Keratinocyte (primary cell): ENCODE data around the gene RERE. TPM values are rescaled to one million over a fixed set of nuclear protein-coding genes. Genes with fewer than 3 reads are reported as not detected.

ENCODE experiments used
- DNase-seq: peaks from one replicate; pipeline ENCODE4 v3.0.0-alpha.2; 2011; ENCODE audit warnings: low read depth, missing footprints, low spot score
- FAIRE-seq: peaks from 2 replicates; lab custom pipeline; 2011; peaks lifted over from hg19 to GRCh38; lab: Jason Lieb, UNC
- H2AFZ ChIP-seq: 2 replicates; pipeline ENCODE4 v1.6.0; 2012; ENCODE audit warnings: low read length, control low read depth, inconsistent platforms; ENCODE audit not compliant: control insufficient read depth
- H3K27ac ChIP-seq: 2 replicates; pipeline ENCODE4 v1.5.1; 2011; ENCODE audit warnings: low read length; ENCODE audit not compliant: control insufficient read depth, insufficient read depth
- H3K27me3 ChIP-seq: 3 replicates; pipeline ENCODE4 v1.6.0; 2011; ENCODE audit warnings: low read length; ENCODE audit not compliant: control insufficient read depth, insufficient read depth; ENCODE audit errors: extremely low read depth
- H3K36me3 ChIP-seq, 2 experiments: 2 replicates in 1 of 2; 3 replicates in 1 of 2; pipeline ENCODE4 v1.5.1; 2011; ENCODE audit warnings: low read length in 2 of 2, mild to moderate bottlenecking in 1 of 2; ENCODE audit not compliant: control insufficient read depth in 2 of 2, insufficient read depth in 2 of 2; ENCODE audit errors: extremely low read depth in 1 of 2
- H3K4me1 ChIP-seq: 3 replicates; pipeline ENCODE4 v1.5.1; 2011; ENCODE audit warnings: low read length; ENCODE audit not compliant: control insufficient read depth, insufficient read depth; ENCODE audit errors: extremely low read depth
- H3K4me2 ChIP-seq: 3 replicates; pipeline ENCODE4 v1.6.0; 2011; ENCODE audit warnings: low read depth, low read length; ENCODE audit not compliant: control insufficient read depth, insufficient read depth; ENCODE audit errors: extremely low read depth
- H3K4me3 ChIP-seq, 3 experiments: fragments of 200-600 bp in 1 of 3; sonication (generic) in 1 of 3; 2 replicates in 2 of 3; 3 replicates in 1 of 3; pipeline ENCODE4 v1.5.1; 2011 to 2016; ENCODE audit warnings: low read length in 3 of 3, mild to moderate bottlenecking in 3 of 3, control low read depth in 2 of 3, inconsistent platforms in 1 of 3, low read depth in 1 of 3, mixed read lengths in 1 of 3, mixed run types in 1 of 3, moderate library complexity in 1 of 3; ENCODE audit not compliant: control insufficient read depth in 2 of 3, insufficient read depth in 2 of 3; ENCODE audit errors: extremely low read depth in 1 of 3
- H3K79me2 ChIP-seq: 2 replicates; pipeline ENCODE4 v1.6.0; 2012; ENCODE audit warnings: low read length; ENCODE audit not compliant: control insufficient read depth, insufficient read depth
- H3K9ac ChIP-seq: 3 replicates; pipeline ENCODE4 v1.6.0; 2011; ENCODE audit warnings: low read length; ENCODE audit not compliant: control insufficient read depth, insufficient read depth; ENCODE audit errors: extremely low read depth
- H3K9me1 ChIP-seq: 3 replicates; pipeline ENCODE4 v1.6.0; 2011; ENCODE audit warnings: low read length; ENCODE audit not compliant: control insufficient read depth, insufficient read depth; ENCODE audit errors: extremely low read depth
- H3K9me3 ChIP-seq: 2 replicates; pipeline ENCODE4 v1.5.1; 2012; ENCODE audit warnings: low read depth, low read length; ENCODE audit not compliant: control insufficient read depth
- H4K20me1 ChIP-seq: 3 replicates; pipeline ENCODE4 v1.6.0; 2011; ENCODE audit warnings: low read length; ENCODE audit not compliant: control insufficient read depth, insufficient read depth; ENCODE audit errors: extremely low read depth
- EZH2 ChIP-seq: IDR thresholded peaks from one replicate; pipeline ENCODE4 v1.6.1; 2012; ENCODE audit warnings: inconsistent platforms, mild to moderate bottlenecking, low read length, moderate library complexity
- dilution Hi-C: fragments of 300-500 bp; cut with MboI; formaldehyde crosslinking; loops from one replicate; pipeline ENCODE4 v1.7.0; 2020; ENCODE audit warnings: low sequenced_read_pairs; ENCODE audit not compliant: extremely low pct_ligation_motif_present
- polyA plus RNA-seq, 5 experiments: library from polyadenylated mRNA; depleted of rRNA in 3 of 5; stranded (reverse) in 3 of 5; stranded (forward) in 1 of 5; unstranded in 1 of 5; fragments of >200 nt; gene quantifications; 1 replicate in 1 of 5; 2 replicates in 3 of 5; 3 replicates in 1 of 5; pipeline versions ENCODE4 v1.2.1 to v1.2.3, GENCODE V29; 2011 to 2012; ENCODE audit warnings: missing spikeins in 2 of 5, low read depth in 1 of 5, low replicate concordance in 1 of 5
- TF ChIP-seq, protein P1 (sequence below), 3 experiments: IDR thresholded peaks in 1 of 3; conservative IDR thresholded peaks in 1 of 3; optimal IDR thresholded peaks in 1 of 3; 2 replicates in 2 of 3; 3 replicates in 1 of 3; pipeline versions ENCODE3 to v1.5.1; 2011; ENCODE audit warnings: low read length in 3 of 3, mild to moderate bottlenecking in 3 of 3, moderate library complexity in 2 of 3, control low read depth in 1 of 3, inconsistent platforms in 1 of 3; ENCODE audit not compliant: insufficient read depth in 2 of 3; ENCODE audit errors: extremely low read depth in 1 of 3

RERE gene
- polyA plus RNA-seq, 1 donor (not counting 4 experiments of a cell fraction or from before 2014, with no cell fraction given): 3.8 TPM

DNA sequence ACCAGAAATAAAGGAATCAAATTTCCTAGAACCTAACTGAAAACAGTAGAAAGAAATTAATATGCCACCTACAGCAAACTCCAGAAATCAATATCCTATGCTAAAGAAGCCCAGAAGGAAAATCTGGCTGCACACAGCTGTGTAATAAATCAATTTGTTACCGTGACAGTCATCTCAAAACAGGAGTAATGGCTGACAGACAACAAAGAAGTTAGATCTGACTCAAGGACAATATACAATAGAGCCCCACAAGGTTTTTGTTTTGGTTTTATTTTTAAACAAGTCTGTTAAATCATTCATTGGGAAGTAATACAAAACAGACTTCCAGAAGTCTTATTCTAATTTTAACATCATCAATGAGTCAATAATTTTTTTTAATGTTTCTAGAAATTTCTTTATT lies 168.4 kb downstream of the RERE start:
- H2AFZ ChIP-seq: no peak overlapping the region
- DNase-seq: no peak
- H3K4me3 ChIP-seq: no peak overlapping the region
- no peak for FAIRE-seq
- dilution Hi-C loops: loop anchor here (25.0 kb wide), 1 partner anchor 88 kb away; no protein-coding TSS in a partner anchor
- H3K4me1 ChIP-seq: peaks cover 9% of the 10 kb centered on the region
- H3K36me3 ChIP-seq: no peaks in the 10 kb centered on the region
- H3K27me3 ChIP-seq: no peaks in the 10 kb centered on the region
- TF ChIP-seq, protein P1, sequence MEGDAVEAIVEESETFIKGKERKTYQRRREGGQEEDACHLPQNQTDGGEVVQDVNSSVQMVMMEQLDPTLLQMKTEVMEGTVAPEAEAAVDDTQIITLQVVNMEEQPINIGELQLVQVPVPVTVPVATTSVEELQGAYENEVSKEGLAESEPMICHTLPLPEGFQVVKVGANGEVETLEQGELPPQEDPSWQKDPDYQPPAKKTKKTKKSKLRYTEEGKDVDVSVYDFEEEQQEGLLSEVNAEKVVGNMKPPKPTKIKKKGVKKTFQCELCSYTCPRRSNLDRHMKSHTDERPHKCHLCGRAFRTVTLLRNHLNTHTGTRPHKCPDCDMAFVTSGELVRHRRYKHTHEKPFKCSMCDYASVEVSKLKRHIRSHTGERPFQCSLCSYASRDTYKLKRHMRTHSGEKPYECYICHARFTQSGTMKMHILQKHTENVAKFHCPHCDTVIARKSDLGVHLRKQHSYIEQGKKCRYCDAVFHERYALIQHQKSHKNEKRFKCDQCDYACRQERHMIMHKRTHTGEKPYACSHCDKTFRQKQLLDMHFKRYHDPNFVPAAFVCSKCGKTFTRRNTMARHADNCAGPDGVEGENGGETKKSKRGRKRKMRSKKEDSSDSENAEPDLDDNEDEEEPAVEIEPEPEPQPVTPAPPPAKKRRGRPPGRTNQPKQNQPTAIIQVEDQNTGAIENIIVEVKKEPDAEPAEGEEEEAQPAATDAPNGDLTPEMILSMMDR (optimal IDR thresholded peaks at IDR 0.05 in 1 of 3, IDR thresholded peaks at IDR 0.05 in 1 of 3, conservative IDR thresholded peaks at IDR 0.05 in 1 of 3; ENCODE audit: extremely low read depth in 1 of 3, insufficient read depth in 2 of 3, low read length in 3 of 3): no peak
- no peak for TF ChIP-seq EZH2
- H3K27ac ChIP-seq: no peak overlapping the region
- H3K9me3 ChIP-seq: no peaks in the 10 kb centered on the region
- H3K9me1 ChIP-seq: no peaks in the 10 kb centered on the region
- no peaks in the 10 kb centered on the region for H4K20me1 ChIP-seq
- no peak overlapping the region for H3K9ac ChIP-seq
- peaks cover 5% of the 10 kb centered on the region for H3K79me2 ChIP-seq
- H3K4me2 ChIP-seq: no peak overlapping the region

DNA sequence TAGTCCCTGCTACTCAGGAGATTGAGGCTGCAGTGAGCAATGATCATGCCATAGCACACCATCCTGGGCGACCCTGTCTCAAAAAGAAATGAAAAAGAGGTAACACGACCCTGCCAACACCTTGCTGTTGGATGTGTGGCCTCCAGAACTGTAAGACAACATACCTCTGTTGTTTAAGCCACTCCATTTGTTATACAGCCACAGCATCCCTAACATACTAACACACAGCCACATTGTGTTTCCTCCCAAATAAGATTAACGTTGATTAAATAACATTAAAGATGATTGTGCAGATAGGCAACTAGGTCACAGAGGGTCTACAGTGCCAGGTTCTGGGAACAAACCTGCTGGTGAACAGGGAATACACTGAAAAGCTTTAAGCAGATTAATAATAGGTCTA lies 170.4 kb downstream of the RERE start:
- H3K9me1 ChIP-seq: no peaks in the 10 kb centered on the region
- DNase-seq (no peak), FAIRE-seq (no peak)
- peaks cover 9% of the 10 kb centered on the region for H3K4me1 ChIP-seq
- no peaks in the 10 kb centered on the region for H3K27me3 ChIP-seq
- H3K4me2 ChIP-seq: no peak overlapping the region
- dilution Hi-C loops: loop anchor here (25.0 kb wide), 1 partner anchor 90 kb away; no protein-coding TSS in a partner anchor
- H4K20me1 ChIP-seq: no peaks in the 10 kb centered on the region
- H3K27ac ChIP-seq: no peak overlapping the region
- no peak overlapping the region for H3K9ac ChIP-seq
- H2AFZ ChIP-seq: no peak overlapping the region
- H3K9me3 ChIP-seq: no peaks in the 10 kb centered on the region
- TF ChIP-seq EZH2: no peak
- TF ChIP-seq, protein P1 (optimal IDR thresholded peaks at IDR 0.05 in 1 of 3, IDR thresholded peaks at IDR 0.05 in 1 of 3, conservative IDR thresholded peaks at IDR 0.05 in 1 of 3; ENCODE audit: extremely low read depth in 1 of 3, insufficient read depth in 2 of 3, low read length in 3 of 3): no peak
- no peaks in the 10 kb centered on the region for H3K36me3 ChIP-seq
- peaks cover 5% of the 10 kb centered on the region for H3K79me2 ChIP-seq
- H3K4me3 ChIP-seq: no peak overlapping the region
